ENCODE results near the gene ARCN1.
"Not testable (repeated sequence)": the region's sequence is repeated elsewhere in the genome, so short reads cannot be mapped to it uniquely, and the experiment has no call there.

ARCN1 gene

GRCh38 chr11:118544647-118545010 is 27.6 kb upstream of the ARCN1 start:
- DNase-seq, result no peak

- DNase-seq, result no peak
These were observed 26.7 kb upstream of the ARCN1 start for GRCh38 chr11:118545533-118545932.

GRCh38 chr11:118547132-118547531 is 25.1 kb upstream of the ARCN1 start:
- no peak for DNase-seq

GRCh38 chr11:118552341-118552740 is 19.9 kb upstream of the ARCN1 start:
- no peak for DNase-seq

GRCh38 chr11:118560806-118561205 is 11.4 kb upstream of the ARCN1 start:
- no peak for DNase-seq

GRCh38 chr11:118565051-118565450 is 7.2 kb upstream of the ARCN1 start:
- DNase-seq, result no peak

GRCh38 chr11:118569670-118570069 is 2.5 kb upstream of the ARCN1 start:
- DNase-seq, result no peak

- no peak for DNase-seq
These were observed 1.4 kb upstream of the ARCN1 start for GRCh38 chr11:118570787-118571186.

- DNase-seq, result not testable (repeated sequence)
These were observed 528 bp upstream of the ARCN1 start for GRCh38 chr11:118571701-118572060.

- DNase-seq, result peak; percentile 56
These were observed 857 bp downstream of the ARCN1 start for GRCh38 chr11:118572981-118573550.

GRCh38 chr11:118574636-118575035 is 2.4 kb downstream of the ARCN1 start:
- DNase-seq, result no peak

GRCh38 chr11:118577995-118578394 is 5.8 kb downstream of the ARCN1 start:
- DNase-seq, result not testable (repeated sequence)

GRCh38 chr11:118581057-118581456 is 8.8 kb downstream of the ARCN1 start:
- DNase-seq, result no peak

GRCh38 chr11:118587952-118588351 is 15.7 kb downstream of the ARCN1 start:
- DNase-seq, result no peak

GRCh38 chr11:118592616-118593367 is 20.6 kb downstream of the ARCN1 start:
- DNase-seq, result no peak

- DNase-seq, result peak; percentile 56
These were observed 22.8 kb downstream of the ARCN1 start for GRCh38 chr11:118594984-118595383.

GRCh38 chr11:118596224-118597146 is 24.3 kb downstream of the ARCN1 start:
- no peak for DNase-seq

GRCh38 chr11:118597556-118597955 is 25.3 kb downstream of the ARCN1 start:
- DNase-seq, result no peak

- DNase-seq, result no peak
These were observed 30.1 kb downstream of the ARCN1 start for GRCh38 chr11:118602331-118602730.

- DNase-seq, result not testable (repeated sequence)
These were observed 31.5 kb downstream of the ARCN1 start for GRCh38 chr11:118603709-118604108.

- DNase-seq, result no peak
These were observed 32.4 kb downstream of the ARCN1 start for GRCh38 chr11:118604566-118604965.

- no peak for DNase-seq
These were observed 33.1 kb downstream of the ARCN1 start for GRCh38 chr11:118605116-118605867.
